HG02970 (cell line): ENCODE measurements around the gene ELL2.
"Not testable (repeated sequence)": the region's sequence is repeated elsewhere in the genome, so short reads cannot be mapped to it uniquely, and the experiment has no call there.

ENCODE experiments used
- ATAC-seq: cut with Tn5 transposase; IDR thresholded peaks from one replicate; pipeline ENCODE4 v1.9.1; 2021; ENCODE audit warnings: mild to moderate bottlenecking, moderate library complexity, moderate number of reproducible peaks; ENCODE audit not compliant: unreplicated experiment, low FRiP score

The ELL2 gene

DNA sequence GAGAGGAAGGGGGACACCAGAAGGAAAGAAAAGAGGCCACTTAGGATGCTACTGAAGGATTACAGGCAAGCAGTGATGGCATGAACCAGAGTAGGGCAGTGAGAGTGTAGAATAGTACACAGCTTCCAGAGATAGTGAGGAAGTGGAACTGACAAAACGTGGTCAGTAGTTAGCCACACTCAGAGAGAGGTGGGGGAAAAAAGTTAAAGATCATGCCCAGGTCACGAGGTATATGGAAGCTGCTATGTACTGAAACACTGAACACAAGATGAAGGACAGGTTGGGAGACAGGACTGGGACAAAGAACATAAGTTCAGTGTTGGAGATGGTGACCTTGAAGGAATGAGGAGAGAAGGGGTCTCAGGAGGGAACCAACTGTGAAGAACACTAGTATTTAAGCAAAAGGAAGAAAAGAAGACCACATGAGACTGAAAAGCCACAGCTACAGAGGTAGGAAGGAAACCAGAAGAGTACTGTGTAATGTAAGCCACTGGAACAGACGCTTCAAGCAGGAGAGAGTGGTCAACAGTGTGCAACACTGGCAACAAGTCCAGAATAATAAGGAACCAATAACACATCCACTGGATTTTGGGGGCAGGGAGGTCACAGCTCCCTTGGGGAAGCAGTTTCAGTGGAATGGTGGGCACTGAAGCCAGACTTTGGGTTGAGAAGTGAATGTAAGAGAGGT lies 45.5 kb downstream of the ELL2 start:
- no peak for ATAC-seq

DNA sequence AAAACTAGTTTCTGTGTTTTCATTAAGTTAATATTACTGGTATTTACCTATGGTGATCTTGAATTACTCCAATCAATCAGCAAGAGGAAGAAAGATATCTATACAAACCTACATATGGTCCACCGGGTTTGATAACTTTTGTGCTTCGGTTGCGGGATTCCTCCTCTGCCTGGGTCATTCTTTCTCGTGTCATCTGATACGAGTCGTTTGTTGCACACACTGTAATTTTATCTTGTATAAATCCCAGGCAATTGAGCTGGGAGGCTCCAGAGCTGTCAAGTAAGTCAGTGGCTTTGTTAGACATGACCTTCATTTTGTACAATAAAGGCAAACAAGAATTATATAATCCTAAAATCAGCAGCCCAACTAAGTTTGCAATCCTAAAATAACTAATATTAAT lies 48.0 kb downstream of the ELL2 start:
- ATAC-seq, result no peak

DNA sequence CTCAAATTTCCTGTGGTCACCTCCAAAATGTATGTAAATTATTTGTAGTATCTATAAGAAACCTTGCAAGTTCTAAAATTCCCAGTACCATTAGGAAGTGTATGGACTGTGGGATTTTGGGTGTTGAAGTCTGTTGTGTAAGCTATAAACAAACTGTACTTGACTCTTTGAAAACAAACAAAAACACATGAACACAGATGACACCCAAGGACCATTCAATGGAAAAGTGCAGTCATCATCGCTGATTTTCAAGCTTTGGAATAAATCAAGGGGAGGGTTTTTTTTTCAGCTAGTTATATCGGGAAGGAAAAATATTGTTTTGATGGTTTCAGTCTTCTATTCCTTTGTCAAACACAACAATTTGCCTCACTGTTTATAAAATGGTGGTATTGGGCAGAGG lies 49.6 kb downstream of the ELL2 start:
- ATAC-seq, result no peak

DNA sequence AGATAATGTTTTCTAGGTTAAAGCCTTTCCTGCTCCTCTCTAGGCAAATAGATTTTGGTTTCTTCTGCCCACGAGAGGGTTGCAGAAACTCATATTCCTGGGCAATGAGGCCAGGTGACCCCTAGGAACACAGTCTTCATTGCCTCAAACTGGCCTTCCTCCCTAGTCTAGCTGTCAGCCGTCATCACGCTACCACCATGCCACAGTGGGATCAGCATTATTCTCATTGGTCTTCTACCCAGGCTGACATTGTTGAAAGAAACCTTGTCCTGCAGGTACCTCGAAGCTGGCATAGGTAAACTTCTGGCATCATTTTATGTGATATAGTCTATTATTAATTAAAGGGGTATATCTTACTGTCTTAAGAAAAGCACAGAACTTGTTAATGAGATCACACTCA lies 51.1 kb downstream of the ELL2 start:
- ATAC-seq, result no peak

DNA sequence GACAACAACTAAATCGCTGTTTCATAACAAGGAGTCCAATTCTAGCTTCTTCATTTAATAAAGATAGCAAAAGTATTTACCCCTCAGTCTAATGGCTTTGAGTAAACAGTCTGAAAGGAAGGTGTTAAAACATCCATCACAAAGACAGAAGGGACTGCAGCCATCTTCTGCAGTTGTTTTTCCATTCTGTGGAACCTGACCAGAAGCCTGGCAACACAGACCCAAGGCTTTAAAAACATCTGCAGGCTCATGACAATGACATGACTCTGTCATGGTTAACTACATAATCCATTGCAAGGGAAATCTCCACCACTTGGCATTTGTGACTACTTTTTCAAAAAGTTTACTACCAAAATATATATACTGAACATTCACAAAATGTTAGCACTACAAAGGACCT lies 51.9 kb downstream of the ELL2 start:
- no peak for ATAC-seq

DNA sequence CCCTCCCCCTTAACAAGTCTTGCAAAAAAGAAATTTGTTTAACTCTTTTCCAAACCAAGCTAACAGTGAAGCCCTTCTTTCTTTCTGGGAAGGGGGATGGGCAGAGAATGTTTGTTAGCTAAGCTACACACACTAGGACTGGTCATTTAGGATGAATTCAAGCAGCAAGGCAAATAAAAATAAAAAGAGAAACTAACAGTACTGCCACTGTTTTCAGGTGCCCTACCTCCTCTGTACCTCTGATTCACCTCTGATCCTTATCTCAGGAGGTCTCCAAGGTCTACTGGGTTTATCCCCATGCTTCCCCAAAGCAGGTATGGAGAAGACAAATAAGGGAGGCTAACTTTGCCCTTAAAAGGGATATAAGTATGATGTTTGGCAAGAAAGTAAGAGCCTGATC lies 52.9 kb downstream of the ELL2 start:
- no peak for ATAC-seq

DNA sequence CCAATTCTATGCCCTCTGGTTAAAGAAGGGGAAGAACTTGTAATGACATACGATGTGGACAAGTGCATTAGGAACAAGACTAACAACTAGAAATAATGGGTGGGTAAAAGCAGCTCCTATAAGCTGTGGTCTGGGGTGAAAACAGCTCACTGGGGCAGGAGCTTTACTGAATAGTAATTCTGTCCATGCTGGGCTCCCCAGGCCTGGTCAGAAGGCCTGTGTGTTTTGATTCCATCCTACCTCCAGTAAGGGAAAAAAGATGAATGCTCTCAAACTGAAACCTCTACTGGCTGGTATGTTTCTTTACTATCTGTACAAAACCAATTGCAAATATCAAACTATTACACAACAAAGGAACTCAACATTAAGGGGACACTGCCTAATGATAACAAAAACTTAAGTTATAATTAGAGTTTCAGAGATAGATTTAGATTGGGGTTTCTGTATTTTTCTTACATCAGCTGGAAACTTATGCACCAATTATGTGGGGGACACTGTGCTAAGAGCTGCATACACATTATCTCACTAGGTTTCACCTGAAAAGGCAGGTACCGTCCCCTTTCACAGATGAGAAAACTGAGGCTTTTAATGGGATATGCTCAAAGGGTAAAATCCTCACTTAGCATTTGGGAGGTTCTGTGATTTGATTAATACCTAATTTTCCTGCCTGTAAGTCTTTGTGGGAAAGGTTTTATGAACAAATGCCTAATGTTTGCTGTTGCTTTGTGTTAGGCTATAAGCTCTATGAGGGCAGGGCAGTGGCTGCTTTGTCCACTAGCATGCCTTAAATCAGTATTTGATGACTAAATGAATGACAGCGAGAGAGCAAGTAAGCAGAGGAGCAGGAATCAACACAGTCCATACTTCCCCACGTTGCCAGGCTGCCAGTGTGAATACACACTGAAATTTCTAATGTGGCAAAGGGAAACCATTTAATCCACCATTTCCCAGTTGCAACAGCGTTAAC lies 53.6 kb downstream of the ELL2 start:
- ATAC-seq, result no peak

DNA sequence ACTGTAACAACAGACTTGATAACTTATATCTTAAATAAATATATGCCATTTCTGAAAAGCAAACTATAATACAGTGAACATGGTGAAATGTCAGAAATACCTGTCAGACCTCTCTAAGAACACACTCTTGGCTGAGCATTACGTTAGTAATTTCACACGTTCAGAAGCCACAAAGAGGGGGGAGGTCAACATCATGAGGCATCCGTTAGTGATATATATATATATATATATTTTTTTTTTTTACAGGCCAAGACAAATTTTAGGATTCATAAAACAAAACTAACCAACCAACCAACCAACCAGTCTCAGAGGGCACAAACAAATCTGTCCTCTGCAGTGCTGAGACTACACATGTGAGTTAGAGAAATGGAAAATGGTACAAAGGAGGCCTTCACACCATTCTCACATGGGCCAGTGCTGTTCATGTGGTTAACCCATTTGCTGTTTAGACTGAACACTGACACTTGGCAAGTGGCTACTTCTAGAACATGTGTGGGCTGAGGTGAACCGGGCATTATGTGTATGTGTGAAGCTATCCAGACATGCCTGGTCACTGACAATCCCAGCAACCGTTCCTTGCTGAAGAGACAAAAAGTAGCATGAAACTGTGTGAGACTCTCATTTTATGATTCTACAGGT lies 54.5 kb downstream of the ELL2 start:
- no peak for ATAC-seq

DNA sequence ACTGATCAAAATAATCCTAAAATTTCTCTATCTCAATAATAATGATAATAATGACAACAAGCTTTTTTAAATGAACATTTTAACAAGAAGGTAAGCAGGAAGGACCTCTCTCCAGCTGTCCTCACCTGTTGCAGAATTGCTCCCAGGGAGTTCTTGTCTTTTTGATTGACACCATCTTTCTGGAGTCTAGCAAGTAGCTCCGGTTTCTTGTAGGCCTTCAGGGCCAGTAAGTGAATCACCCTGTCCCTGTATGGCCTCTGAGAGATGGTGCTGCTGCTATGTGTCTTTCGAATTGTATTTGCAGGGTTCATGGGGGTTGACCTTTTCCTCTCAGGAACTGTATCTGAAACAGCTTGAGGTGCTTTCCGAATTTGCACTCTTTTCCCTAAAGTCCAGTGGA lies 55.3 kb downstream of the ELL2 start:
- ATAC-seq, result not testable (repeated sequence)

DNA sequence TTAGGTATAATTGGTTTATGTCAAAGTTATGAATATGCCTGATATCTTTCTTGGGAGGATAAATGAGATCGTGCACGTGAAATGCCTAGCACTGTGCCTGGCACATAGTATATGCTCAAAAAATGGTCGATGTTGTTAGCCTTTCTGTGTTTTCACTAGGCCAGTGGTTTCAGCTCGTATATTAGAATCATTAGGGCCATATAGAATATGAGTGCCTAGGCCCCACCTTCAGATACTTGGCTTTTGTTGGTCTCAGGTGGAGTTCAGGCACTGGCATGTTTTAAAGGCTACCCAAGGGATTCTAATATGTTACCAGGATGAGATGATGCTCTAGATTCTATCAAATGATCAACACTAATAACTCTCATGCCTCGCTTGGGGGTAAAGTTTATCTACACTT lies 56.8 kb downstream of the ELL2 start:
- no peak for ATAC-seq

DNA sequence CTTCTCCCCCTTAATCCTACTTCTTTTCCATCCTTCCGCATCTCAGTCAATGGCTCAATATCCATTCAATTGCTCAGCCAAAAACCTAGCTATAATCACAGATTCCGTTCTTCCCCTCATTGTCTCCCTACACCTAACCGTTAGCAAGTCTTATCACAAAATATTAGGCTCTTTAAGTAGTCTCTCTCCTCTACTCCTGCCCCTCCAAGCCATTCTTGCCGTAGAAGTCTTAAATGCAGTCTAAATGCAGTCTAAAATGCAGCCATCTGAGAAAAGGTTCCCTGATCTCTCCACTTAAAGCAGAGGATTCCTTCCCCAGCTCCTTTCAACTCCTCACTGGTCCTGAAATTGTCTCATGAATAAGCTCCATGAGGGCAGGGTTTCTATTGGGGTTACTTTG lies 57.8 kb downstream of the ELL2 start:
- ATAC-seq, result no peak

DNA sequence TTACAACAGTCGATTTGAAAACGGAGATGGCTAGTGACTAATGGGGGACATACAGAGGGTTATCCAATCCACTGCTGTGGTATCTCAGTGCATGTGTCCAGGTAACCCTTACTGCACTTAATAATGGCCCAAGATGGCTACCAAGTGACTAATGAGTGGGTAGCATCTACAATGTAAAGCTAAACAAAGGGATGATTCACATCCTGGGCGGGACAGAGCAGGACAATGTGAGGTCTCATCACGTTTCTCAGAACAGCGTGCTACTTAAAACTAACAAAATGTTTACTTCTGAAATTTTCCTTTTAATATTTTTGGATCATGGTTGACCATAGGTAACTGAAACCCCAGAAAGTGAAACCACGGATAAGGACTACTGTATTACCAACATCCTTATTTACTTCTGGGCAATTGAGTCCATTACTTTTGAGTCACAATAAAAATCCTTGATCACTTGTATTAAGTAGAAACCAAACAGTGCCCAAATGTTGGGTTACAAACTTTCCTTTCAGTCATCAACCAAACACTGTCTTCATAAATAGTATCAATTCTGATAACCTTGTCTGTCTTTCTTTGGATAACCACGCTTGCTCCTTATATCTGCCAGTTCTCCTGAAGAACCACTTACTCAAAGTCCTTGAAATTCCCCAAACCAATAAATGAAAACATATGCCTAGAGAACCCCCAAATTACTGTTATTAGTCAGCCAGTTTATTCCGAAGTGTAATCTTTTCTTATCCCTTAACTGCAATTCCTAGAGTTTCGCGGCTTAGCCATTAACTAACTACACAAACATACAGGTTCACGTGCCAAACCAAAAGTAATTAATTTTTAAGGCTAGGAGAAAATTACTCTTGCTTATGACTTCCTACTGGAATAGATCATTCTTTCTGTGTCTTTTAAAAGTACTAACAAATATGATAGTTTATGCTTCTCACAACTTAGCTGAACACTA lies 59.7 kb downstream of the ELL2 start:
- no peak for ATAC-seq

DNA sequence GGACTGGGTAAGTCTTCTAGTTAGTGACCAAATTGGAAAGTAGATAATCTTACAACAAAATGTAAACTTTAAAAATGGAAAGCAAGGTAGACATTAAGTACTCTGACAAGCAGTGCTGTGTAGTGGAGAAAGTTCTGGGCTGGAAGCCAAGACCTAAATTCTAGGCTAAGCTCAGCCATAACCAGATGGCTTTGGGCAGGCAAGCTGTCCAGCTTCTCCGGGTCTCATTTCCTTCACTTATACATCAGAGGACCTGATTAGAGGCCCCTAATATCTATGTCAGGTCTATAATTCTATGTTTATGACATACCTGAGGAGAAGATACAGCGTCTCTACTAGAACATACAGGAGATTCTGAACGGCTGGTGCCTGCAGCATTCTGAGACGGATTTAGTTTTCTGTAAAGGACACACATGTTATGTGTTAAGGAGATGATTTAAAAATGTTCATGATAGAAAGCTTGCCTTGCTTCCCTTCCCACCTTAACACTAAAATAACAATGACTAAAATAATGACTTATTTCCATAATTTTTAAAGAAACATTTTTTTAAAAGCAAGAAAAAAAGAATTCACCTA lies 61.2 kb downstream of the ELL2 start:
- no peak for ATAC-seq

DNA sequence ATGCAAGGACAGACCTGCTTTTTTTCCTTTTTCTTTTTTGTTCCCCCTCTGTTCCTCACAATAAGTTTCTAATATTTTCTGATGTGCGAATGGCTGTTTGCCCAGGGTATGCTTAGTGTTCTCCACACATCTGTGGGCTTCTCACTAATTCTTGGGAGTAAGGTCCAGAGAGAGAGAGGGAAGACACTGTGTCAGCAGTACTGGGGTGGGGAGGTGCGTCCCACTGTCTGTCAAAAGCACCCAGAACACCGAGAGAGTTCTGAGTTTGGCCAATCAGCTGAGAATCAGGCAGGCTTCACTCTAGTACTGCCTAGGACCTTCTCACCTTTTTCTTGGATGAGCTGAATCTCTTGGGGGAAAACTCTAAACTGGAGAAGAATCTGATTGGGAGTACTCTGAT lies 61.8 kb downstream of the ELL2 start:
- ATAC-seq, result no peak

DNA sequence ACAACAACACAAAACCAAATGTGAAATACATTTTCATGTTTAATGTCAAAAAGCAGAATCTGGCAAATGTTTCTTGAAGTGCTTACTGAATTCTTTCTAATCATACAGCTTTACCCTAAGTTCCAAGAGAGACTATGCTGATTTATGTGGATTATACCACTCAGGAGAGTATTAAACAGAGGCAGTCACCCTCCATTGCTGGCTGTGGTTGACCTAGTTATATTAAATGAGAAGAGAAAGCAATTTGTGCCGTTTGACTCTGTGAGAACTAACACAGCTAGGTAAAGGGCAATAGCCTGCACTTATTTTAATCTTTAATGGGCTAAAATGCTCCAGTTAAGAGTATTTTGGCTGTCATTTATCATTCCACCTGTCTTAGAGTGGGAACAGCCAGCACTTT lies 62.6 kb downstream of the ELL2 start:
- ATAC-seq, result no peak

DNA sequence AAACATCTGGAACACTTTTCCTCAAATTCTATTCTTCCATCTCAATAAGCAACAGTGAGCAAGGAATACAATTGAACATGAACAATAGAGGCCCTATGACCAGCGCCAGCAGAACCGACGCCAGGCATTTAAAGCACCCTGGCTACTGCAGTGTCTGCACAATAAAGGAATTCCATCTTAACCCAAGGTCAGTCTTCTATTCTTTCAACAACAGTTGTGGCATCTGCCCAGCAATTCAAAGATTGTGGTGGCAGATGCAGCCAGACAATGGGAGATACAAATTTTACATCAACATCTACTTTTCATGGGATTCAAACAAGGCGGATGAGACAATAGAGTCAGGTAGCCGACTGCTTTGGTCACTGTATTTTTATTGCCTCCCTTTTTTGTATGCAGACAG lies 65.9 kb downstream of the ELL2 start:
- ATAC-seq, result no peak

DNA sequence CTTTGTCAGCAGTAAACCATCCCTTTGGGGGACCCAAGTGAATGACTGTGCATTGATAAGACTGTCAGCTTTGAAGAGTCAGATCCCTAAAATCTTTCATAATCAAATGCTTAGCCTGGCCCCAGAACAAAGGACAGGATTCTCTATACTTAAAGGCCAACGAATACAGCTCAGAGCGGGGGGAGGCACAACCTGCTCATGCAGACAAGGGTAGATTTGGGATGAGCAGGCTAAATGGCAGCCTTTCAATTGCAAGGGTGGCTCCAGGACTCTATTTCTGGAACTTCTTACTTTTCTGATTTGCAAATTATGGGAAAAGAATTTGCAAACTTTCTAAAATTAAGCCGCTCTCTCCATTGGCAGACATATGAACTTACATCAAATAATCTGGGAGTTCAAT lies 66.4 kb downstream of the ELL2 start:
- no peak for ATAC-seq

DNA sequence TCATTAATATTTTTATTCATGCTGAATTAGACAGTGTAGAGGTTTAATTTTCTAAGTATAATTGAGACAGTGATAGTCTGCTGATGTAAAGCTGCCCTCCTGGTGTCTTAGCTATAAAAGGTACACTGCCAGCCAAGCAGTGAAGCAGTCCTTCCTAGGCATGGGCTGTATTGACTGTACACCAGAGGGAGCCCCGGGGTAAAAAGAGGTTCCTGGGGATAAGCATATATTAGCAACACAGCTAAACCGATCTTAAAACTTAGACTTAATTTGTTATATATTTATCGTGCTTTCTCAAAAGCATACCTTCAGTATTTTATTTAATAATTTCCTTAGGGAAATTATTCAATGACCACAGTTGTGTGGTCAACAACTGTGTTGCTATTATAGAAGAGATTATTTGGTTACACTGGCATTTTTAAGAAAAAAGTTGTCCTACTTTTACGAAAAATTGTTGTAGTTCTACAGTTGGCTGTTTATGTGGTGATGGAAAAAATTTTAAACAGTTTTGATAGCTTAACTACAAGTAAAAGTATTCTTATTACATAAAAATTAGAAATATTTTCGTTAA lies 68.8 kb downstream of the ELL2 start:
- no peak for ATAC-seq

DNA sequence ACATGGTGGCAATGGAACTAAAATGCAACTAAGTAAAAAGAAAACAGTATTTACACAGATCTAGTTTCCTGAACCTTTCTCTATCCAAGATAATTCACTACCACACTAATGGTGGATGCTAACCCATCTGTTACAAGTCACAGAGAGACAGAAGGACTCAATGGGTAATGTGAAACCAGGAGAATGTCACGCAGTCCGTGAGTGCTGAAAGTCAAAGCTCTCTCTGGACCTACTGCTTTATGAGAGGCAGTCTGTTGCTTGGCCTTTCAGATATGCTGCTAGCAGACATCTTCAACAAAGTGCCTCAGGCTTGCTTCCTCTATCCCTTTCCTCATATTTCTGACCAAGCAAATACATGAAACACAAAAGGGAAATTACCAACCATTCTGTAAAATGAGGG lies 70.2 kb downstream of the ELL2 start:
- no peak for ATAC-seq

DNA sequence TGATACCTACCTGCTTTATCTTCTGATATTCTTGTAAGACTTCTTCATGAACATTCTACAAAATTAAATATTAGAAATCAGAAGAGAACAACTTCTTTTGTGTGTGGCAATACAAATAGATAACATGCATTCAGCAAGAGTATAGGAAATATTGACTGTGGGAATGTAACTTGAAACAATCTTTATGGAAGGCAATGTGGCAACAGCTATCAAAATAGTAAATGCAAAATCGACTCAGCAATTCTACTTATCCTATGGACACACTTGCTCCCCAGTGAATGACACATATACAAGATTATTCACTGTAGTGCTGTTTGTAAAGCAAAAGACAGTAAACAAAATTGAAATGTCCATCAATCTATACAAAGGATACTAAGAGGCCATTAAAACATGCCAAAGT lies 72.6 kb downstream of the ELL2 start:
- no peak for ATAC-seq
